GM12878 (cell line): ENCODE data around the gene PXMP4. TPM values are rescaled to one million over a fixed set of nuclear protein-coding genes. Genes with fewer than 3 reads are reported as not detected.

Experiments used
- ATAC-seq: fragments of 200-7000 bp; cut with Tn5 transposase; 3 replicates; pipeline ENCODE4 v1.9.1; 2020; ENCODE audit warnings: mild to moderate bottlenecking, moderate library complexity
- BruUV-seq: library from RNA; stranded (reverse); fragments of 400-500 nt; replicated peaks from 2 replicates; lab custom pipeline; 2021; lab: Mats Ljungman, UMichigan
- CTCF ChIA-PET: fragments of 300-600 bp; sonication (Branson Sonifier 250); formaldehyde crosslinking; extraction: SDS; loops from one replicate; lab custom pipeline; 2021; ENCODE audit warnings: inconsistent platforms; lab: Yijun Ruan, JAX
- POLR2A ChIA-PET: fragments of 350-600 bp; formaldehyde crosslinking; extraction: SDS; loops from one replicate; lab custom pipeline; 2021; ENCODE audit warnings: inconsistent platforms; lab: Charles Lee
- RAD21 ChIA-PET: fragments of 300-600 bp; sonication (Branson Sonifier 250); formaldehyde crosslinking; loops from one replicate; lab custom pipeline; 2023; ENCODE audit warnings: antibody characterized with exemption; ENCODE audit not compliant: unreplicated experiment; lab: Charles Lee
- SMC1A ChIA-PET: fragments of 300-600 bp; sonication (Branson Sonifier 250); formaldehyde crosslinking; loops from one replicate; lab custom pipeline; 2023; ENCODE audit not compliant: unreplicated experiment, uncharacterized antibody; lab: Charles Lee
- DNase-seq: peaks from one replicate; pipeline ENCODE4 v3.0.0-alpha.2; 2011; ENCODE audit warnings: low read depth, low spot score
- FAIRE-seq: peaks from 3 replicates; lab custom pipeline; 2011; peaks lifted over from hg19 to GRCh38; lab: Jason Lieb, UNC
- H2AFZ ChIP-seq: 2 replicates; pipeline ENCODE4 v1.6.0; 2011; ENCODE audit warnings: low read depth, low read length, control low read depth; ENCODE audit not compliant: control insufficient read depth
- H3K27ac ChIP-seq: 2 replicates; pipeline ENCODE4 v1.5.1; 2011; ENCODE audit warnings: control low read depth; ENCODE audit not compliant: control insufficient read depth, insufficient read depth
- H3K27me3 ChIP-seq, 2 experiments: replicated peaks in 1 of 2; 2 replicates each; pipeline versions ENCODE4 v1.6.0 to v1.6.1; 2011; ENCODE audit warnings: low read length in 1 of 2; ENCODE audit not compliant: control insufficient read depth in 2 of 2, insufficient read depth in 2 of 2
- H3K36me3 ChIP-seq, 2 experiments: 2 replicates each; pipeline ENCODE4 v1.5.1; 2011; ENCODE audit warnings: low read length in 1 of 2; ENCODE audit not compliant: control insufficient read depth in 2 of 2, insufficient read depth in 2 of 2
- H3K4me1 ChIP-seq: 2 replicates; pipeline ENCODE4 v1.6.1; 2011; ENCODE audit warnings: mild to moderate bottlenecking, low read length, moderate library complexity, mixed read lengths; ENCODE audit not compliant: control insufficient read depth, insufficient read depth
- H3K4me2 ChIP-seq: 2 replicates; pipeline ENCODE4 v1.6.0; 2011; ENCODE audit warnings: control low read depth; ENCODE audit not compliant: control insufficient read depth, insufficient read depth
- H3K4me3 ChIP-seq: fragments of 200-600 bp; sonication (generic); 2 replicates; pipeline ENCODE4 v1.5.1; 2016
- H3K79me2 ChIP-seq: 2 replicates; pipeline ENCODE4 v1.6.0; 2011; ENCODE audit warnings: low read length; ENCODE audit not compliant: control insufficient read depth, insufficient read depth
- H3K9ac ChIP-seq: 2 replicates; pipeline ENCODE4 v1.8.0; 2011; ENCODE audit warnings: low read length, control low read depth, mixed read lengths; ENCODE audit not compliant: control insufficient read depth, insufficient read depth
- H3K9me3 ChIP-seq: replicated peaks from 3 replicates; pipeline ENCODE4 v1.5.1; 2011; ENCODE audit warnings: mild to moderate bottlenecking, low read length; ENCODE audit not compliant: control insufficient read depth, insufficient read depth
- H4K20me1 ChIP-seq: 2 replicates; pipeline ENCODE4 v1.6.0; 2011; ENCODE audit not compliant: control insufficient read depth, insufficient read depth
- BACH1 ChIP-seq: fragments of 450-650 bp; IDR thresholded peaks from 2 replicates; pipeline ENCODE4 v1.6.1; 2017; ENCODE audit warnings: mild to moderate bottlenecking, borderline replicate concordance
- BHLHE40 ChIP-seq, 2 experiments: fragments of 450-650 bp in 1 of 2; IDR thresholded peaks; 2 replicates each; pipeline ENCODE4 v1.6.1; 2011 to 2017; ENCODE audit warnings: low read depth in 2 of 2, borderline replicate concordance in 1 of 2, improper control_type of control experiment in 1 of 2, low read length in 1 of 2, mild to moderate bottlenecking in 1 of 2
- CBX5 ChIP-seq: sonication (generic); IDR thresholded peaks from 2 replicates; pipeline ENCODE4 v1.6.1; 2016; ENCODE audit warnings: low read depth, moderate library complexity, mild to moderate bottlenecking, inconsistent platforms
- HDAC6 ChIP-seq: fragments of 200-600 bp; sonication (generic); IDR thresholded peaks from one replicate; pipeline ENCODE4 v1.8.0; 2017; ENCODE audit warnings: antibody characterized with exemption; ENCODE audit not compliant: unreplicated experiment
- KDM1A ChIP-seq: fragments of 200-600 bp; sonication (generic); IDR thresholded peaks from 2 replicates; pipeline ENCODE4 v1.6.1; 2016; ENCODE audit warnings: borderline replicate concordance
- MXI1 ChIP-seq: fragments of 150-350 bp; IDR thresholded peaks from 2 replicates; pipeline ENCODE4 v1.6.1; 2011; ENCODE audit warnings: low read depth, mild to moderate bottlenecking, inconsistent platforms, low read length, improper control_type of control experiment
- RCOR1 ChIP-seq: conservative IDR thresholded peaks from 2 replicates; pipeline ENCODE4 v1.6.1; 2012; ENCODE audit warnings: low read depth, low read length, improper control_type of control experiment
- SMARCA5 ChIP-seq: fragments of 450-650 bp; IDR thresholded peaks from 2 replicates; pipeline ENCODE4 v1.6.1; 2017; ENCODE audit warnings: mild to moderate bottlenecking
- TCF7 ChIP-seq: IDR thresholded peaks from 2 replicates; pipeline ENCODE4 v1.6.1; 2014; ENCODE audit warnings: antibody characterized with exemption, borderline replicate concordance
- YY1 ChIP-seq: IDR thresholded peaks from 2 replicates; pipeline ENCODE4 v1.6.1; 2011; ENCODE audit warnings: low read depth, mild to moderate bottlenecking, low read length
- WGBS: methylation state at CpG from one replicate; pipeline ENCODE4 v1.1.6; 2016; ENCODE audit warnings: low lambda C conversion rate; ENCODE audit not compliant: insufficient replicate concordance, insufficient coverage; ENCODE audit errors: missing lambda C conversion rate; 5-methylcytosine and 5-hydroxymethylcytosine counted together
- in situ Hi-C: fragments of 300-500 bp; cut with MboI; formaldehyde crosslinking; loops from 9 replicates; pipeline ENCODE4 v1.14.3; 2018; ENCODE audit warnings: mixed read lengths
- intact Hi-C: fragments of 100-400 bp; cut with micrococcal nuclease; formaldehyde crosslinking; loops from one replicate; pipeline ENCODE4 v1.14.2; 2022; ENCODE audit not compliant: unreplicated experiment
- polyA plus RNA-seq, 11 experiments: library from polyadenylated mRNA; depleted of rRNA in 4 of 11; unstranded in 6 of 11; stranded (reverse) in 5 of 11; fragments of >200 nt; fragmentation: Nextera tagmentation in 4 of 11; fragmentation: Illumina TruSeq in 1 of 11; extraction: Ambion mirVana in 4 of 11; extraction: Trizol in 1 of 11; gene quantifications; 1 replicate in 1 of 11; 2 replicates in 10 of 11; pipeline versions ENCODE4 v1.2.1 to v1.2.3, GENCODE V29; 2011 to 2016; ENCODE audit warnings: inconsistent platforms in 2 of 11, missing spikeins in 2 of 11, low read depth in 1 of 11
- total RNA-seq, 4 experiments: library from RNA; depleted of rRNA in 3 of 4; stranded (reverse); fragments of >200 nt in 3 of 4; fragmentation: Illumina TruSeq in 1 of 4; extraction: Trizol in 1 of 4; gene quantifications; 2 replicates each; pipeline versions ENCODE4 v1.2.1 to v1.2.3, GENCODE V29; 2013 to 2021
- TF ChIP-seq, protein P1 (sequence below): IDR thresholded peaks from 2 replicates; pipeline ENCODE4 v1.6.1; 2011; ENCODE audit warnings: borderline replicate concordance, low read depth, mild to moderate bottlenecking, moderate library complexity, mixed read lengths, low read length; ENCODE audit not compliant: insufficient read depth; ENCODE audit errors: extremely low read length
- TF ChIP-seq, protein P2 (sequence below): fragments of 450-650 bp; IDR thresholded peaks from 2 replicates; pipeline ENCODE4 v1.6.1; 2018; ENCODE audit warnings: mild to moderate bottlenecking, low read depth, moderate library complexity; ENCODE audit not compliant: partially characterized antibody
- TF ChIP-seq, protein P3 (sequence below), 3 experiments: IDR thresholded peaks in 2 of 3; conservative IDR thresholded peaks in 1 of 3; 2 replicates each; pipeline ENCODE4 v1.5.1; 2011; ENCODE audit warnings: low read depth in 3 of 3, low read length in 3 of 3, mild to moderate bottlenecking in 3 of 3, control low read depth in 2 of 3, moderate library complexity in 2 of 3, inconsistent platforms in 1 of 3, mixed read lengths in 1 of 3; ENCODE audit not compliant: control insufficient read depth in 2 of 3, insufficient read depth in 1 of 3; ENCODE audit errors: extremely low read depth in 1 of 3

The PXMP4 gene
- total and polyA plus RNA-seq, 10 of the 15 experiments (the other 5 are each of a cell fraction or from before 2014, with no cell fraction given), result 3.6 to 19.2 (median 8.6) TPM

DNA sequence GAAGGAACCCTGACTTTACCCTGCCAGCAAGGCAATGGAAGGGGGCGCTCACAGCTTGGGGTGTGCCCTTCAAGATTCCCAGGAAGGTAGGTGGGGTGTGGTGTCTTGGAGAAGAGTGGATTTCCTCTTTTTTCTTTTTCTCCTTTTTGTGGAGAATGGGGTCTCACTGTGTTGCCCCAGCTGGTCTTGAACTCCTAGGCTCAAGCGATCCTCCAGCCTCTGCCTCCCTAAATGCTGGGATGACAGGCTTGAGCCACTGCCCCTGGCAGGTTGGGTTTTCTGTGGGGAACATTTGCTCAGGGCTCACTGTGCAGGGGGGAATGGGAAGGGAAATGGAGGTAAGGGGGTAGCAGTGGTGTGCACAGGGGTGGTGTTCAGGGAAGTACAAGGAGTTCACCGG lies 7.7 kb upstream of the PXMP4 start:
- BruUV-seq, result no TSS peak
- H3K4me3 ChIP-seq, result no peak overlapping the region
- H3K27me3 ChIP-seq, result no peaks in the 10 kb centered on the region
- ChIA-PET CTCF (interaction anchor here (0.5 kb wide), 1 partner anchor 273 kb away, joined by 3 read pairs; no protein-coding TSS in a partner anchor), POLR2A (interaction anchor here (0.6 kb wide), 1 partner anchor 49 kb away, joined by 3 read pairs; no protein-coding TSS in a partner anchor), RAD21 (interaction anchor here (1.0 kb wide), 1 partner anchor 8 kb away, joined by 3 read pairs; the partner anchor contains the start of gene PXMP4), SMC1A (interaction anchor here (1.3 kb wide), 1 partner anchor 47 kb away, joined by 3 read pairs; no protein-coding TSS in a partner anchor)
- intact Hi-C loops (no loop called here), in situ Hi-C loops (no loop called here)
- no peaks in the 10 kb centered on the region; the same call in 1 of the 2 replicates for H3K4me1 ChIP-seq
- no peak overlapping the region for H3K27ac ChIP-seq
- no peaks in the 10 kb centered on the region for H4K20me1 ChIP-seq
- H3K36me3 ChIP-seq, result no peaks in the 10 kb centered on the region
- no peak overlapping the region for H3K4me2 ChIP-seq
- no peak overlapping the region for H2AFZ ChIP-seq
- H3K9me3 ChIP-seq, result no peaks in the 10 kb centered on the region
- no peak for DNase-seq
- H3K79me2 ChIP-seq, result no peaks in the 10 kb centered on the region
- H3K9ac ChIP-seq, result no peak overlapping the region
- WGBS, result 46% methylated on average over 3 of the region's 3 CpGs
- ATAC-seq, result no peak
- TF ChIP-seq SMARCA5 (no peak), KDM1A (no peak), RCOR1 (no peak), TCF7 (no peak), HDAC6 (no peak), MXI1 (no peak), CBX5 (no peak), BHLHE40 (IDR thresholded peaks at IDR 0.05; ENCODE audit: borderline replicate concordance in 1 of 2, low read depth in 2 of 2, low read length in 1 of 2) (no peak), YY1 (no peak), BACH1 (no peak)
- TF ChIP-seq, protein P1, sequence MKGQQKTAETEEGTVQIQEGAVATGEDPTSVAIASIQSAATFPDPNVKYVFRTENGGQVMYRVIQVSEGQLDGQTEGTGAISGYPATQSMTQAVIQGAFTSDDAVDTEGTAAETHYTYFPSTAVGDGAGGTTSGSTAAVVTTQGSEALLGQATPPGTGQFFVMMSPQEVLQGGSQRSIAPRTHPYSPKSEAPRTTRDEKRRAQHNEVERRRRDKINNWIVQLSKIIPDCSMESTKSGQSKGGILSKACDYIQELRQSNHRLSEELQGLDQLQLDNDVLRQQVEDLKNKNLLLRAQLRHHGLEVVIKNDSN, result no peak
- TF ChIP-seq, protein P2, sequence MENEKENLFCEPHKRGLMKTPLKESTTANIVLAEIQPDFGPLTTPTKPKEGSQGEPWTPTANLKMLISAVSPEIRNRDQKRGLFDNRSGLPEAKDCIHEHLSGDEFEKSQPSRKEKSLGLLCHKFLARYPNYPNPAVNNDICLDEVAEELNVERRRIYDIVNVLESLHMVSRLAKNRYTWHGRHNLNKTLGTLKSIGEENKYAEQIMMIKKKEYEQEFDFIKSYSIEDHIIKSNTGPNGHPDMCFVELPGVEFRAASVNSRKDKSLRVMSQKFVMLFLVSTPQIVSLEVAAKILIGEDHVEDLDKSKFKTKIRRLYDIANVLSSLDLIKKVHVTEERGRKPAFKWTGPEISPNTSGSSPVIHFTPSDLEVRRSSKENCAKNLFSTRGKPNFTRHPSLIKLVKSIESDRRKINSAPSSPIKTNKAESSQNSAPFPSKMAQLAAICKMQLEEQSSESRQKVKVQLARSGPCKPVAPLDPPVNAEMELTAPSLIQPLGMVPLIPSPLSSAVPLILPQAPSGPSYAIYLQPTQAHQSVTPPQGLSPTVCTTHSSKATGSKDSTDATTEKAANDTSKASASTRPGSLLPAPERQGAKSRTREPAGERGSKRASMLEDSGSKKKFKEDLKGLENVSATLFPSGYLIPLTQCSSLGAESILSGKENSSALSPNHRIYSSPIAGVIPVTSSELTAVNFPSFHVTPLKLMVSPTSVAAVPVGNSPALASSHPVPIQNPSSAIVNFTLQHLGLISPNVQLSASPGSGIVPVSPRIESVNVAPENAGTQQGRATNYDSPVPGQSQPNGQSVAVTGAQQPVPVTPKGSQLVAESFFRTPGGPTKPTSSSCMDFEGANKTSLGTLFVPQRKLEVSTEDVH, result no peak
- TF ChIP-seq, protein P3, sequence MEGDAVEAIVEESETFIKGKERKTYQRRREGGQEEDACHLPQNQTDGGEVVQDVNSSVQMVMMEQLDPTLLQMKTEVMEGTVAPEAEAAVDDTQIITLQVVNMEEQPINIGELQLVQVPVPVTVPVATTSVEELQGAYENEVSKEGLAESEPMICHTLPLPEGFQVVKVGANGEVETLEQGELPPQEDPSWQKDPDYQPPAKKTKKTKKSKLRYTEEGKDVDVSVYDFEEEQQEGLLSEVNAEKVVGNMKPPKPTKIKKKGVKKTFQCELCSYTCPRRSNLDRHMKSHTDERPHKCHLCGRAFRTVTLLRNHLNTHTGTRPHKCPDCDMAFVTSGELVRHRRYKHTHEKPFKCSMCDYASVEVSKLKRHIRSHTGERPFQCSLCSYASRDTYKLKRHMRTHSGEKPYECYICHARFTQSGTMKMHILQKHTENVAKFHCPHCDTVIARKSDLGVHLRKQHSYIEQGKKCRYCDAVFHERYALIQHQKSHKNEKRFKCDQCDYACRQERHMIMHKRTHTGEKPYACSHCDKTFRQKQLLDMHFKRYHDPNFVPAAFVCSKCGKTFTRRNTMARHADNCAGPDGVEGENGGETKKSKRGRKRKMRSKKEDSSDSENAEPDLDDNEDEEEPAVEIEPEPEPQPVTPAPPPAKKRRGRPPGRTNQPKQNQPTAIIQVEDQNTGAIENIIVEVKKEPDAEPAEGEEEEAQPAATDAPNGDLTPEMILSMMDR (IDR thresholded peaks at IDR 0.05 in 2 of 3, conservative IDR thresholded peaks at IDR 0.05 in 1 of 3; ENCODE audit: control insufficient read depth in 2 of 3, extremely low read depth in 1 of 3, insufficient read depth in 1 of 3, low read depth in 3 of 3, low read length in 3 of 3), result no peak
- FAIRE-seq, result no peak
